ENCODE measurements around the gene ZNF423.

The ZNF423 gene

GRCh38 chr16:49543631-49543946 lies 312.3 kb downstream of the ZNF423 start:
- TF ChIP-seq CTCF (IDR thresholded peaks at IDR 0.05; ENCODE audit: low read length) = no peak
- no peak for TF ChIP-seq EZH2 (IDR thresholded peaks at IDR 0.05; ENCODE audit: borderline replicate concordance, low read length)
- Histone ChIP-seq H3K4me3 (ENCODE audit: low read depth, low read length, poor library complexity, severe bottlenecking) (no peak overlapping the region), H3K27ac (ENCODE audit: low read depth, low read length, poor library complexity, severe bottlenecking) (no peak overlapping the region)

GRCh38 chr16:49542946-49543630 lies 312.8 kb downstream of the ZNF423 start:
- Histone ChIP-seq H2AFZ (ENCODE audit: low read length) (no peak overlapping the region), H3K9me3 (ENCODE audit: low read length) (no peaks in the 10 kb centered on the region), H3K36me3 (ENCODE audit: insufficient read depth, low read length) (no peaks in the 10 kb centered on the region), H3K27ac (ENCODE audit: low read depth, low read length, poor library complexity, severe bottlenecking) (no peak overlapping the region), H4K20me1 (ENCODE audit: insufficient read depth, low read length) (no peaks in the 10 kb centered on the region), H3K4me1 (ENCODE audit: insufficient read depth, low read length, severe bottlenecking) (no peaks in the 10 kb centered on the region), H3F3A (ENCODE audit: insufficient read depth, low read length) (no peaks in the 10 kb centered on the region), H3K9me2 (ENCODE audit: low read depth, low read length) (no peaks in the 10 kb centered on the region), H3K9ac (ENCODE audit: low read length) (no peak overlapping the region), H3K4me3 (ENCODE audit: low read depth, low read length, poor library complexity, severe bottlenecking) (no peak overlapping the region), H3K4me2 (ENCODE audit: low read length) (no peak overlapping the region), H3K79me2 (ENCODE audit: insufficient read depth, low read length) (no peaks in the 10 kb centered on the region), H3K27me3 (ENCODE audit: insufficient read depth, low read length) (no peaks in the 10 kb centered on the region; the same call in 1 of the 2 replicates)
- TF ChIP-seq EZH2 (IDR thresholded peaks at IDR 0.05; ENCODE audit: borderline replicate concordance, low read length) (no peak), CTCF (IDR thresholded peaks at IDR 0.05; ENCODE audit: low read length) (no peak)

More at GRCh38 chr16:49543631-49543946, 312.3 kb downstream of the ZNF423 start:
- Histone ChIP-seq H3K9me2 (ENCODE audit: low read depth, low read length) (no peaks in the 10 kb centered on the region), H2AFZ (ENCODE audit: low read length) (no peak overlapping the region), H3K4me1 (ENCODE audit: insufficient read depth, low read length, severe bottlenecking) (no peaks in the 10 kb centered on the region), H3K9me3 (ENCODE audit: low read length) (no peaks in the 10 kb centered on the region), H4K20me1 (ENCODE audit: insufficient read depth, low read length) (no peaks in the 10 kb centered on the region), H3F3A (ENCODE audit: insufficient read depth, low read length) (no peaks in the 10 kb centered on the region), H3K27me3 (ENCODE audit: insufficient read depth, low read length) (no peaks in the 10 kb centered on the region; the same call in 1 of the 2 replicates), H3K79me2 (ENCODE audit: insufficient read depth, low read length) (no peaks in the 10 kb centered on the region), H3K36me3 (ENCODE audit: insufficient read depth, low read length) (no peaks in the 10 kb centered on the region), H3K4me2 (ENCODE audit: low read length) (no peak overlapping the region), H3K9ac (ENCODE audit: low read length) (no peak overlapping the region)

GRCh38 chr16:49542391-49542891 lies 313.5 kb downstream of the ZNF423 start:
- H3K9ac ChIP-seq (ENCODE audit: low read length) = no peak overlapping the region
- no peak overlapping the region for H2AFZ ChIP-seq (ENCODE audit: low read length)
- no peak for TF ChIP-seq EZH2 (IDR thresholded peaks at IDR 0.05; ENCODE audit: borderline replicate concordance, low read length)
- TF ChIP-seq CTCF (IDR thresholded peaks at IDR 0.05; ENCODE audit: low read length) = no peak
- H3K79me2 ChIP-seq (ENCODE audit: insufficient read depth, low read length) = no peaks in the 10 kb centered on the region
- H3K4me3 ChIP-seq (ENCODE audit: low read depth, low read length, poor library complexity, severe bottlenecking) = no peak overlapping the region
- no peaks in the 10 kb centered on the region for H4K20me1 ChIP-seq (ENCODE audit: insufficient read depth, low read length)
- no peaks in the 10 kb centered on the region; the same call in 1 of the 2 replicates for H3K27me3 ChIP-seq (ENCODE audit: insufficient read depth, low read length)
- H3K27ac ChIP-seq (ENCODE audit: low read depth, low read length, poor library complexity, severe bottlenecking) = no peak overlapping the region
- no peaks in the 10 kb centered on the region for H3K4me1 ChIP-seq (ENCODE audit: insufficient read depth, low read length, severe bottlenecking)
- no peaks in the 10 kb centered on the region for H3F3A ChIP-seq (ENCODE audit: insufficient read depth, low read length)
- no peak overlapping the region for H3K4me2 ChIP-seq (ENCODE audit: low read length)
- H3K9me3 ChIP-seq (ENCODE audit: low read length) = no peaks in the 10 kb centered on the region
- no peaks in the 10 kb centered on the region for H3K9me2 ChIP-seq (ENCODE audit: low read depth, low read length)
- no peaks in the 10 kb centered on the region for H3K36me3 ChIP-seq (ENCODE audit: insufficient read depth, low read length)
